Neural crest cell (in vitro differentiated cells): ENCODE results near the gene SNHG17. TPM values are rescaled to one million over a fixed set of nuclear protein-coding genes. Genes with fewer than 3 reads are reported as not detected.

ENCODE experiments used
- DNase-seq: peaks from one replicate; pipeline ENCODE4 v3.0.0; 2021; ENCODE audit warnings: low read depth, mixed read lengths, low spot score
- H3K27ac Mint-ChIP-seq: one replicate; pipeline ENCODE4 v1.8.0; 2021; ENCODE audit warnings: mild to moderate bottlenecking, mixed read lengths; ENCODE audit not compliant: unreplicated experiment
- H3K27me3 Mint-ChIP-seq: 2 replicates; pipeline ENCODE4 v1.8.0; 2021; ENCODE audit warnings: low read depth, mild to moderate bottlenecking, mixed read lengths
- H3K36me3 Mint-ChIP-seq: 2 replicates; pipeline ENCODE4 v1.8.0; 2021; ENCODE audit warnings: low read depth, mild to moderate bottlenecking, mixed read lengths
- H3K4me1 Mint-ChIP-seq: 2 replicates; pipeline ENCODE4 v1.8.0; 2021; ENCODE audit warnings: mixed read lengths
- H3K4me3 Mint-ChIP-seq: one replicate; pipeline ENCODE4 v1.8.0; 2021; ENCODE audit warnings: mild to moderate bottlenecking, mixed read lengths
- H3K9me3 Mint-ChIP-seq: 2 replicates; pipeline ENCODE4 v1.8.0; 2021; ENCODE audit warnings: mixed read lengths
- total RNA-seq: library from RNA; stranded (reverse); gene quantifications from 2 replicates; pipeline ENCODE4 v1.2.1, GENCODE V29; 2021
- TF ChIP-seq, protein P1 (sequence below): fragments of 200-600 bp; sonication (generic); conservative IDR thresholded peaks from 2 replicates; pipeline ENCODE4 v1.5.0; 2021; ENCODE audit warnings: antibody characterized with exemption, mild to moderate bottlenecking

SNHG17 gene
- total RNA-seq, 1 donor from 2014 or later, result 65.5 TPM

DNA sequence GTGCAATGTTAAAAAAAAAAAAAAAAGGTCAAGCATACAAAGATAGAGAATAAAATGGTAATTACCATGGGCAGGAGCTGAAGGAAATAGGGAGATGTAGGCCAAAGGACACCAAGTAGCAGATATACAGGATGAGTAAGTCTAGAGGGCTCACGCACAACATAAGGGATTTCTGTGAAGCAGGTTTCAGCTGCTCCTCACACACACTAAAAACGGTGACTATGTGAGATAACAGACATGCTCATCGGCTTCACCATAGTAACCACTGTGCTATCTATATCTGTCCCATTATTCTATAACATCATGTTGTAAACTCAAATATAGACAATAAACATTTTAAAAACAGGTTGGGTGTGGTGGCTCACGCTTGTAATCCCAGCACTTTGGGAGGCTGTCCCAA lies 11.6 kb downstream of the SNHG17 start:
- peaks cover under 1% of the 10 kb centered on the region for H3K4me1 Mint-ChIP-seq
- H3K27me3 Mint-ChIP-seq, result no peaks in the 10 kb centered on the region
- TF ChIP-seq, protein P1, sequence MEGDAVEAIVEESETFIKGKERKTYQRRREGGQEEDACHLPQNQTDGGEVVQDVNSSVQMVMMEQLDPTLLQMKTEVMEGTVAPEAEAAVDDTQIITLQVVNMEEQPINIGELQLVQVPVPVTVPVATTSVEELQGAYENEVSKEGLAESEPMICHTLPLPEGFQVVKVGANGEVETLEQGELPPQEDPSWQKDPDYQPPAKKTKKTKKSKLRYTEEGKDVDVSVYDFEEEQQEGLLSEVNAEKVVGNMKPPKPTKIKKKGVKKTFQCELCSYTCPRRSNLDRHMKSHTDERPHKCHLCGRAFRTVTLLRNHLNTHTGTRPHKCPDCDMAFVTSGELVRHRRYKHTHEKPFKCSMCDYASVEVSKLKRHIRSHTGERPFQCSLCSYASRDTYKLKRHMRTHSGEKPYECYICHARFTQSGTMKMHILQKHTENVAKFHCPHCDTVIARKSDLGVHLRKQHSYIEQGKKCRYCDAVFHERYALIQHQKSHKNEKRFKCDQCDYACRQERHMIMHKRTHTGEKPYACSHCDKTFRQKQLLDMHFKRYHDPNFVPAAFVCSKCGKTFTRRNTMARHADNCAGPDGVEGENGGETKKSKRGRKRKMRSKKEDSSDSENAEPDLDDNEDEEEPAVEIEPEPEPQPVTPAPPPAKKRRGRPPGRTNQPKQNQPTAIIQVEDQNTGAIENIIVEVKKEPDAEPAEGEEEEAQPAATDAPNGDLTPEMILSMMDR, result no peak
- H3K4me3 Mint-ChIP-seq, result no peak overlapping the region
- no peak overlapping the region for H3K27ac Mint-ChIP-seq
- H3K9me3 Mint-ChIP-seq, result no peaks in the 10 kb centered on the region
- no peak for DNase-seq
- H3K36me3 Mint-ChIP-seq, result peaks cover 29% of the 10 kb centered on the region

DNA sequence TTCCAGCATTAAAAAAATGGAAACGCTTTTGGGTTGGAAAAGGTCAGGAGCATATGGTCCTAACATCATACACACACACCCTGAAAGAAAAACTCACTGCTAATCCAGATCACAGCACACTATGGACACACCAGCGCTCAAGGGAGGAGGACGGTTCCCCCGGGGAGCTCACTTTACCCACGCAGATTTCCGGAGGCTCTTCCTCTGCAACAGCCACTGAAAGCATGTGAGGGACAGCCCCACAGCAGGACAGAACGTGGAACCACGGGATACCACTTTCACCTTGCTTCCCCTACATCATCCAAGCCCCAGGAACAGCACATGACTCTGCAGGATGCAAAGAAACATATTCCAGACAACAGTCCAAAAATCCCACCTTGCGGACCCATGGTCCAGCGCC lies 13.2 kb downstream of the SNHG17 start:
- H3K36me3 Mint-ChIP-seq, result peaks cover 32% of the 10 kb centered on the region
- H3K9me3 Mint-ChIP-seq, result no peaks in the 10 kb centered on the region
- H3K4me1 Mint-ChIP-seq, result no peaks in the 10 kb centered on the region
- H3K27ac Mint-ChIP-seq, result no peak overlapping the region
- H3K27me3 Mint-ChIP-seq, result no peaks in the 10 kb centered on the region
- DNase-seq, result no peak
- no peak overlapping the region for H3K4me3 Mint-ChIP-seq
- TF ChIP-seq, protein P1, result no peak

- H3K27ac Mint-ChIP-seq, result no peak overlapping the region
Measured at GRCh38 chr20:38420388-38421085, 14.6 kb downstream of the SNHG17 start.

GRCh38 chr20:38418509-38419204 lies 16.5 kb downstream of the SNHG17 start:
- Mint-ChIP-seq H3K9me3 (no peaks in the 10 kb centered on the region), H3K4me3 (no peak overlapping the region), H3K27ac (no peak overlapping the region), H3K36me3 (peaks cover 47% of the 10 kb centered on the region), H3K27me3 (no peaks in the 10 kb centered on the region), H3K4me1 (no peaks in the 10 kb centered on the region)
- TF ChIP-seq, protein P1, result no peak
- DNase-seq, result no peak

More at GRCh38 chr20:38420388-38421085, 14.6 kb downstream of the SNHG17 start:
- H3K27me3 Mint-ChIP-seq, result no peaks in the 10 kb centered on the region
- H3K4me1 Mint-ChIP-seq, result no peaks in the 10 kb centered on the region
- TF ChIP-seq, protein P1, result no peak
- H3K9me3 Mint-ChIP-seq, result no peaks in the 10 kb centered on the region
- DNase-seq, result no peak
- H3K36me3 Mint-ChIP-seq, result peaks cover 41% of the 10 kb centered on the region
- no peak overlapping the region for H3K4me3 Mint-ChIP-seq

- H3K4me3 Mint-ChIP-seq, result no peak overlapping the region
- no peaks in the 10 kb centered on the region for H3K4me1 Mint-ChIP-seq
- no peak for DNase-seq
- TF ChIP-seq, protein P1, result no peak
- no peak overlapping the region for H3K27ac Mint-ChIP-seq
- H3K36me3 Mint-ChIP-seq, result peaks cover 39% of the 10 kb centered on the region
- no peaks in the 10 kb centered on the region for H3K27me3 Mint-ChIP-seq
- no peaks in the 10 kb centered on the region for H3K9me3 Mint-ChIP-seq
Measured at GRCh38 chr20:38414769-38415450, 20.2 kb downstream of the SNHG17 start.
